Measurements from ENCODE around the gene GNG4.
"Not testable (repeated sequence)": the region's sequence is repeated elsewhere in the genome, so short reads cannot be mapped to it uniquely, and the experiment has no call there.

The GNG4 gene

GRCh38 chr1:235579891-235580290, 69.7 kb downstream of the GNG4 start:
- DNase-seq (ENCODE audit: low spot score) = no peak
- TF ChIP-seq, protein P1, sequence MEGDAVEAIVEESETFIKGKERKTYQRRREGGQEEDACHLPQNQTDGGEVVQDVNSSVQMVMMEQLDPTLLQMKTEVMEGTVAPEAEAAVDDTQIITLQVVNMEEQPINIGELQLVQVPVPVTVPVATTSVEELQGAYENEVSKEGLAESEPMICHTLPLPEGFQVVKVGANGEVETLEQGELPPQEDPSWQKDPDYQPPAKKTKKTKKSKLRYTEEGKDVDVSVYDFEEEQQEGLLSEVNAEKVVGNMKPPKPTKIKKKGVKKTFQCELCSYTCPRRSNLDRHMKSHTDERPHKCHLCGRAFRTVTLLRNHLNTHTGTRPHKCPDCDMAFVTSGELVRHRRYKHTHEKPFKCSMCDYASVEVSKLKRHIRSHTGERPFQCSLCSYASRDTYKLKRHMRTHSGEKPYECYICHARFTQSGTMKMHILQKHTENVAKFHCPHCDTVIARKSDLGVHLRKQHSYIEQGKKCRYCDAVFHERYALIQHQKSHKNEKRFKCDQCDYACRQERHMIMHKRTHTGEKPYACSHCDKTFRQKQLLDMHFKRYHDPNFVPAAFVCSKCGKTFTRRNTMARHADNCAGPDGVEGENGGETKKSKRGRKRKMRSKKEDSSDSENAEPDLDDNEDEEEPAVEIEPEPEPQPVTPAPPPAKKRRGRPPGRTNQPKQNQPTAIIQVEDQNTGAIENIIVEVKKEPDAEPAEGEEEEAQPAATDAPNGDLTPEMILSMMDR (IDR thresholded peaks at IDR 0.05; ENCODE audit: extremely low read depth, missing control alignments) = no peak

DNA sequence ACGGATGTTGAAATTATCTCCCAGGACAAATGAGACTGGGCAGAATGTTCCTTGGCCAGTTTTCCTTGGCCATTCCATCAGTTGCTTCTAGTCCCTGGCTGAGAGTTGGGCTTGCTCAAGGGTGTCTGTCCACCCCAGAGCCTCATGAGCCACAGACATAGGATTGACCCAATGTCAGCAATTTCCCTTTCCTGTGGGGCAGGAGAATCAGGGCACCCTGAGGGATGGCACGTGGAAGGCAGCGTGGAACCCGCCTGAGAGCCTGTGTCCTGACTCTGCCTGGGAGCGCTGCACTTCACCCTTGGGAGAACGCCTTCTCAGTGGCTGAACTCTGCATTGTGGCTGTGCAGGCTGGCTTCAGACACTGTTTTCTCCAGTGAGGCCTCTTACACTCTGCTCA, 74.0 kb downstream of the GNG4 start:
- TF ChIP-seq, protein P1 (IDR thresholded peaks at IDR 0.05; ENCODE audit: extremely low read depth, missing control alignments) = no peak
- DNase-seq (ENCODE audit: low spot score) = no peak

GRCh38 chr1:235573880-235574279, 75.7 kb downstream of the GNG4 start:
- no peak for DNase-seq (ENCODE audit: low spot score)
- TF ChIP-seq, protein P1 (IDR thresholded peaks at IDR 0.05; ENCODE audit: extremely low read depth, missing control alignments) = no peak

DNA sequence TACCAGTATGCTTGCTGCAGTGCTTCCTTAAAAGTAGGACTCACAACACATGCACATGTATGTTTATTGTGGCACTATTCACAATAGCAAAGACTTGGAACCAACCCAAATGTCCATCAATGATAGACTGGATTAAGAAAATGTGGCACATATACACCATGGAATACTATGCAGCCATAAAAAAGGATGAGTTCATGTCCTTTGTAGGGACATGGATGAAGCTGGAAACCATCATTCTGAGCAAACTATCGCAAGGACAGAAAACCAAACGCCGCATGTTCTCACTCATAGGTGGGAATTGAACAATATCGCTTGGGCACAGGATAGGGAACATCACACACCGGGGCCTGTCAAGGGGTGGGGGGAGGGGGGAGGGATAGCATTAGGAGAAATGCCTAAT, 76.6 kb downstream of the GNG4 start:
- DNase-seq (ENCODE audit: low spot score) = not testable (repeated sequence)

GRCh38 chr1:235571482-235571881, 78.1 kb downstream of the GNG4 start:
- DNase-seq (ENCODE audit: low spot score) = no peak
- TF ChIP-seq, protein P1 (IDR thresholded peaks at IDR 0.05; ENCODE audit: extremely low read depth, missing control alignments) = no peak

DNA sequence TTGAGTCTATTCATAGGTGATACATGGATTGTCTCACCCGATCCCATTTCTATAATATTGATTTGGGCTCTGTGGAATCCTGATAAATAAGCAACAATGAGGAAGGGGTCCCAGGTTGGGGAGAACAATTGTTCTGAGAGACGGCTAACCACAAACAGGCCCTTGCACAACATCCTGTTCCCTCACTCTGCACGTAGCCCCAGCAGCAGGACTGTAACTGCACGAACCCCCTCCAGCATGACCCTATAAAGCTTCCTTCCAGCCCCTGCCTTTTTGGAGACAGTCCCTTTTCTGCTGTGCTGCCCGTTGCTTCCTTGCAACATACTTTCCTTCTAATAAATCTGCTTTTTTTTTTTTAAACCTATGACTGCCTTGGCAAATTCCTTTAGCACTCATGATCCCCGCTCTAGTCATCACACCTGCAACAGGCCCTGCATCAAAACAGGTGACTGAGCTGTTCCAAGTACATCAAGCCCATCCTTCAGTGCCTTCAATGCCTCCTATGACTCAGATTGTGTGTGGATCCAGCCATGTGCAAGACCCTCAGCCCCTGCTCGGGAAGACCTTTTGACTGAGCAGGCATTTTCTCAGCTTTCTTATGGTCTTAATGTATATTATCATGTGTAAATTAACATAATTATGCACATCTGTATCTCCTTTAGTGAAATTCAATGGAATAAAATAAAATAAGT, 81.6 kb downstream of the GNG4 start:
- DNase-seq (ENCODE audit: low spot score) = no peak
- TF ChIP-seq, protein P1 (IDR thresholded peaks at IDR 0.05; ENCODE audit: extremely low read depth, missing control alignments) = no peak

- DNase-seq (ENCODE audit: low spot score) = no peak
- TF ChIP-seq, protein P1 (IDR thresholded peaks at IDR 0.05; ENCODE audit: extremely low read depth, missing control alignments) = no peak
Observed at GRCh38 chr1:235566084-235566483, 83.5 kb downstream of the GNG4 start.

DNA sequence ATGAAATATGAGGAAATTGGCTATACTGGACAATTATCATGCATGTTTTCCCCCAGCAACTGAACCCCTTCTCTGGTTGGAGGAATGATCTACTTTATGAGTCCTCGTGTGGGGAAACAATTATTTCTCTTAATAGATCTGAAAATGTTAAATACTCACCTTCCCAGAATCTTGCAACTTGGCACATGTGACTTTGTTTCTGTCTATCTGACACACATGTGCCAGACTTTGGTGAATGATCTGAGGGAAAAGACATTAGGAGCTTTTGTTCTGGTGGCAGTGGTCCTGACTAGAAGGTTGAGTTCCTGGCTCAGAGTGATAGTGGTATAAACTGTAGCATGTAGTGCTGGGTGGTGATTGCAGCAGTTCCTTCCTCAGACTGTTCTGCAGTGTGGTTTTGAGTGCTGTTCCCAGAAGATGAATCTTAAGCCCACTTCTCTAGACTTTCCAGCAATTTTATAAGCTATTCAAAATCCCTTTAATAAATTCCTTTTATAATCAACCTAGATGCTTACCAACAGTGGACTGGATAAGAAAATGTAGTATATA, 86.0 kb downstream of the GNG4 start:
- DNase-seq (ENCODE audit: low spot score) = no peak
- TF ChIP-seq, protein P1 (IDR thresholded peaks at IDR 0.05; ENCODE audit: extremely low read depth, missing control alignments) = no peak

All from GM20000 (cell line).